Fibroblast of lung (primary cell): Measurements from ENCODE around the gene TATDN3. TPM values are rescaled to one million over a fixed set of nuclear protein-coding genes. Genes with fewer than 3 reads are reported as not detected.

Source experiments
- DNase-seq, 2 donors: peaks; one replicate each; pipeline versions ENCODE4 v3.0.0 to v3.0.0-alpha.2; 2010; ENCODE audit warnings: low read depth in 2 of 2
- H2AFZ ChIP-seq: 2 replicates; pipeline ENCODE4 v1.5.1; 2012; ENCODE audit warnings: low read length, control low read depth, inconsistent platforms
- H3K27ac ChIP-seq: 2 replicates; pipeline ENCODE4 v1.5.1; 2011; ENCODE audit warnings: low read length, control low read depth; ENCODE audit not compliant: insufficient read depth
- H3K27me3 ChIP-seq: 2 replicates; pipeline ENCODE4 v1.5.1; 2011; ENCODE audit warnings: mild to moderate bottlenecking, low read length; ENCODE audit not compliant: control insufficient read depth, insufficient read depth
- H3K36me3 ChIP-seq: 2 replicates; pipeline ENCODE4 v1.5.1; 2011; ENCODE audit warnings: low read length; ENCODE audit not compliant: control insufficient read depth, insufficient read depth
- H3K4me1 ChIP-seq: 2 replicates; pipeline ENCODE4 v1.5.1; 2011; ENCODE audit warnings: low read length; ENCODE audit not compliant: control insufficient read depth, insufficient read depth; ENCODE audit errors: extremely low read depth
- H3K4me2 ChIP-seq: 2 replicates; pipeline ENCODE4 v1.5.1; 2011; ENCODE audit warnings: low read length, control low read depth; ENCODE audit not compliant: insufficient read depth; ENCODE audit errors: extremely low read depth
- H3K4me3 ChIP-seq, 4 experiments: fragments of 200-600 bp in 1 of 4; sonication (generic) in 1 of 4; replicated peaks in 1 of 4; 2 replicates each; pipeline ENCODE4 v1.5.1; 2011 to 2016; ENCODE audit warnings: low read length in 4 of 4, low read depth in 3 of 4, mild to moderate bottlenecking in 3 of 4, control low read depth in 2 of 4, inconsistent platforms in 1 of 4, mixed read lengths in 1 of 4; ENCODE audit not compliant: insufficient read depth in 1 of 4; ENCODE audit errors: control extremely low read depth in 1 of 4
- H3K79me2 ChIP-seq: 2 replicates; pipeline ENCODE4 v1.5.1; 2012; ENCODE audit warnings: mild to moderate bottlenecking, low read length, inconsistent platforms; ENCODE audit not compliant: control insufficient read depth, insufficient read depth
- H3K9ac ChIP-seq: 2 replicates; pipeline ENCODE4 v1.5.1; 2011; ENCODE audit warnings: mild to moderate bottlenecking, low read length, control low read depth; ENCODE audit not compliant: insufficient read depth
- H3K9me3 ChIP-seq: 2 replicates; pipeline ENCODE4 v1.5.1; 2012; ENCODE audit warnings: low read depth, low read length; ENCODE audit not compliant: control insufficient read depth, insufficient read depth
- H4K20me1 ChIP-seq: 2 replicates; pipeline ENCODE4 v1.5.1; 2011; ENCODE audit warnings: low read length; ENCODE audit not compliant: control insufficient read depth, insufficient read depth; ENCODE audit errors: extremely low read depth
- EZH2 ChIP-seq: IDR thresholded peaks from 2 replicates; pipeline ENCODE4 v1.5.1; 2012; ENCODE audit warnings: low read length, control low read depth, mild to moderate bottlenecking; ENCODE audit errors: missing control alignments
- polyA plus RNA-seq, 2 donors: library from polyadenylated mRNA; depleted of rRNA in 1 of 2; stranded (reverse) in 1 of 2; unstranded in 1 of 2; fragments of >200 nt; gene quantifications; 2 replicates each; pipeline ENCODE4 v1.2.1, GENCODE V29; 2011 to 2012; ENCODE audit warnings: missing spikeins in 1 of 2
- total RNA-seq: library from RNA; depleted of rRNA; stranded (reverse); fragments of >200 nt; gene quantifications from 2 replicates; pipeline ENCODE4 v1.2.1, GENCODE V29; 2014
- TF ChIP-seq, protein P1 (sequence below), 2 donors: IDR thresholded peaks in 1 of 2; conservative IDR thresholded peaks in 1 of 2; 1 replicate in 1 of 2; 2 replicates in 1 of 2; pipeline ENCODE4 v1.5.1; 2011 to 2012; ENCODE audit warnings: low read length in 2 of 2, control low read depth in 1 of 2, inconsistent platforms in 1 of 2, low read depth in 1 of 2, mild to moderate bottlenecking in 1 of 2

The TATDN3 gene
- total and polyA plus RNA-seq, 2 donors (not counting 1 experiment from before 2014, with no cell fraction given): 17.6 to 22.5 TPM

- Histone ChIP-seq H3K4me3 (no peak overlapping the region), H3K9ac (no peak overlapping the region), H3K27ac (no peak overlapping the region), H3K4me1 (peaks cover 3% of the 10 kb centered on the region), H2AFZ (no peak overlapping the region), H3K79me2 (no peaks in the 10 kb centered on the region), H4K20me1 (no peaks in the 10 kb centered on the region), H3K36me3 (no peaks in the 10 kb centered on the region), H3K4me2 (no peak overlapping the region), H3K9me3 (no peaks in the 10 kb centered on the region), H3K27me3 (no peaks in the 10 kb centered on the region)
- TF ChIP-seq, protein P1, sequence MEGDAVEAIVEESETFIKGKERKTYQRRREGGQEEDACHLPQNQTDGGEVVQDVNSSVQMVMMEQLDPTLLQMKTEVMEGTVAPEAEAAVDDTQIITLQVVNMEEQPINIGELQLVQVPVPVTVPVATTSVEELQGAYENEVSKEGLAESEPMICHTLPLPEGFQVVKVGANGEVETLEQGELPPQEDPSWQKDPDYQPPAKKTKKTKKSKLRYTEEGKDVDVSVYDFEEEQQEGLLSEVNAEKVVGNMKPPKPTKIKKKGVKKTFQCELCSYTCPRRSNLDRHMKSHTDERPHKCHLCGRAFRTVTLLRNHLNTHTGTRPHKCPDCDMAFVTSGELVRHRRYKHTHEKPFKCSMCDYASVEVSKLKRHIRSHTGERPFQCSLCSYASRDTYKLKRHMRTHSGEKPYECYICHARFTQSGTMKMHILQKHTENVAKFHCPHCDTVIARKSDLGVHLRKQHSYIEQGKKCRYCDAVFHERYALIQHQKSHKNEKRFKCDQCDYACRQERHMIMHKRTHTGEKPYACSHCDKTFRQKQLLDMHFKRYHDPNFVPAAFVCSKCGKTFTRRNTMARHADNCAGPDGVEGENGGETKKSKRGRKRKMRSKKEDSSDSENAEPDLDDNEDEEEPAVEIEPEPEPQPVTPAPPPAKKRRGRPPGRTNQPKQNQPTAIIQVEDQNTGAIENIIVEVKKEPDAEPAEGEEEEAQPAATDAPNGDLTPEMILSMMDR (conservative IDR thresholded peaks at IDR 0.05 in 1 of 2, IDR thresholded peaks at IDR 0.05 in 1 of 2; ENCODE audit: low read depth in 1 of 2, low read length in 2 of 2): no peak
- TF ChIP-seq EZH2: no peak
- no peak for DNase-seq
These were observed 10.9 kb upstream of the TATDN3 start for GRCh38 chr1:212780759-212781158.

- no peaks in the 10 kb centered on the region for H3K79me2 ChIP-seq
- no peaks in the 10 kb centered on the region for H3K36me3 ChIP-seq
- H3K27me3 ChIP-seq: no peaks in the 10 kb centered on the region
- no peaks in the 10 kb centered on the region for H3K9me3 ChIP-seq
- DNase-seq: no peak
- no peak overlapping the region for H2AFZ ChIP-seq
- no peak overlapping the region for H3K4me3 ChIP-seq
- H3K9ac ChIP-seq: no peak overlapping the region
- H3K4me2 ChIP-seq: no peak overlapping the region
- no peak overlapping the region for H3K27ac ChIP-seq
- peaks cover 3% of the 10 kb centered on the region for H3K4me1 ChIP-seq
- TF ChIP-seq, protein P1 (conservative IDR thresholded peaks at IDR 0.05 in 1 of 2, IDR thresholded peaks at IDR 0.05 in 1 of 2; ENCODE audit: low read depth in 1 of 2, low read length in 2 of 2): no peak
- no peak for TF ChIP-seq EZH2
- H4K20me1 ChIP-seq: no peaks in the 10 kb centered on the region
These were observed 10.5 kb upstream of the TATDN3 start for GRCh38 chr1:212781225-212781624.

GRCh38 chr1:212782422-212783154 lies 9.1 kb upstream of the TATDN3 start:
- no peak overlapping the region for H2AFZ ChIP-seq
- H3K4me3 ChIP-seq: no peak overlapping the region
- no peaks in the 10 kb centered on the region for H3K36me3 ChIP-seq
- no peak overlapping the region for H3K27ac ChIP-seq
- H3K4me1 ChIP-seq: peaks cover 3% of the 10 kb centered on the region
- H3K4me2 ChIP-seq: no peak overlapping the region
- no peaks in the 10 kb centered on the region for H4K20me1 ChIP-seq
- H3K27me3 ChIP-seq: no peaks in the 10 kb centered on the region
- H3K9me3 ChIP-seq: no peaks in the 10 kb centered on the region
- no peak for TF ChIP-seq EZH2
- TF ChIP-seq, protein P1 (conservative IDR thresholded peaks at IDR 0.05 in 1 of 2, IDR thresholded peaks at IDR 0.05 in 1 of 2; ENCODE audit: low read depth in 1 of 2, low read length in 2 of 2): peak; percentile 27 to 51
- peak; percentile 55 to 66 for DNase-seq
- H3K79me2 ChIP-seq: no peaks in the 10 kb centered on the region
- H3K9ac ChIP-seq: no peak overlapping the region
